ENCODE results near the gene BLNK. TPM values are rescaled to one million over a fixed set of nuclear protein-coding genes. Genes with fewer than 3 reads are reported as not detected.

The BLNK gene
- total and polyA plus RNA-seq, 2 donors (not counting 1 experiment from before 2014, with no cell fraction given) = 153 to 205 TPM

GRCh38 chr10:96289218-96289910, 18.0 kb upstream of the BLNK start:
- Histone ChIP-seq H3K4me3 (ENCODE audit: control extremely low read depth in 1 of 5, extremely low read depth in 1 of 5, insufficient read depth in 1 of 5, low read depth in 2 of 5, low read length in 4 of 5) (no peak overlapping the region), H3K9me3 (ENCODE audit: control extremely low read depth in 1 of 3, control insufficient read depth in 2 of 3, insufficient read depth in 1 of 3, low read length in 2 of 3) (no peaks in the 10 kb centered on the region), H3K27ac (ENCODE audit: low read length in 2 of 2) (peak overlapping the region; percentile 86), H3K4me1 (ENCODE audit: control insufficient read depth in 2 of 2, insufficient read depth in 2 of 2, low read length in 2 of 2) (peaks cover 73 to 75% of the 10 kb centered on the region in 2 donors), H3K9ac (ENCODE audit: low read length) (no peak overlapping the region), H3K4me2 (replicated peaks; ENCODE audit: low read depth, low read length, poor library complexity, severe bottlenecking) (peak overlapping the region; percentile 79), H2AFZ (ENCODE audit: insufficient read depth, low read depth, low read length, poor library complexity, severe bottlenecking) (peak overlapping the region; percentile 52), H3K36me3 (replicated peaks in 1 of 2; ENCODE audit: control extremely low read depth in 1 of 2, control insufficient read depth in 1 of 2, extremely low read depth in 1 of 2, insufficient read depth in 2 of 2, low read length in 1 of 2) (no peaks in the 10 kb centered on the region), H3K79me2 (ENCODE audit: control insufficient read depth, insufficient read depth, low read length) (peaks cover 70% of the 10 kb centered on the region), H4K20me1 (ENCODE audit: control insufficient read depth, insufficient read depth, low read length, poor library complexity, severe bottlenecking) (no peaks in the 10 kb centered on the region), H3K27me3 (replicated peaks in 1 of 4; ENCODE audit: control extremely low read depth in 1 of 4, control insufficient read depth in 3 of 4, insufficient read depth in 4 of 4, low read length in 3 of 4) (no peaks in the 10 kb centered on the region)
- intact Hi-C loops (cut with micrococcal nuclease) = loop anchor here (10.0 kb wide), 1 partner anchor 455 kb away; no protein-coding TSS in a partner anchor
- Mint-ChIP-seq H3K4me1 (peaks cover 79% of the 10 kb centered on the region), H3K27me3 (no peaks in the 10 kb centered on the region), H3K27ac (peak overlapping the region; percentile 86), H3K9me3 (ENCODE audit: insufficient read depth) (no peaks in the 10 kb centered on the region), H3K4me3 (peak overlapping the region; percentile 62)
- CTCF ChIA-PET = interaction anchor here (6.0 kb wide), 1 partner anchor 59 kb away, joined by 103 read pairs; no protein-coding TSS in a partner anchor
- 100% methylated on average over 3 of the region's 9 CpGs for WGBS (ENCODE audit: insufficient coverage)
- POLR2A ChIA-PET = no interaction called here
- no peak for ATAC-seq (ENCODE audit: low read depth)
- no peak for TF ChIP-seq EZH2 (IDR thresholded peaks at IDR 0.05; ENCODE audit: borderline replicate concordance, insufficient read depth, low read depth, low read length, poor library complexity, severe bottlenecking)
- TF ChIP-seq, protein P1, sequence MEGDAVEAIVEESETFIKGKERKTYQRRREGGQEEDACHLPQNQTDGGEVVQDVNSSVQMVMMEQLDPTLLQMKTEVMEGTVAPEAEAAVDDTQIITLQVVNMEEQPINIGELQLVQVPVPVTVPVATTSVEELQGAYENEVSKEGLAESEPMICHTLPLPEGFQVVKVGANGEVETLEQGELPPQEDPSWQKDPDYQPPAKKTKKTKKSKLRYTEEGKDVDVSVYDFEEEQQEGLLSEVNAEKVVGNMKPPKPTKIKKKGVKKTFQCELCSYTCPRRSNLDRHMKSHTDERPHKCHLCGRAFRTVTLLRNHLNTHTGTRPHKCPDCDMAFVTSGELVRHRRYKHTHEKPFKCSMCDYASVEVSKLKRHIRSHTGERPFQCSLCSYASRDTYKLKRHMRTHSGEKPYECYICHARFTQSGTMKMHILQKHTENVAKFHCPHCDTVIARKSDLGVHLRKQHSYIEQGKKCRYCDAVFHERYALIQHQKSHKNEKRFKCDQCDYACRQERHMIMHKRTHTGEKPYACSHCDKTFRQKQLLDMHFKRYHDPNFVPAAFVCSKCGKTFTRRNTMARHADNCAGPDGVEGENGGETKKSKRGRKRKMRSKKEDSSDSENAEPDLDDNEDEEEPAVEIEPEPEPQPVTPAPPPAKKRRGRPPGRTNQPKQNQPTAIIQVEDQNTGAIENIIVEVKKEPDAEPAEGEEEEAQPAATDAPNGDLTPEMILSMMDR (IDR thresholded peaks at IDR 0.05) = no peak
- no peak for DNase-seq

- POLR2A ChIA-PET = interaction anchor here (1.0 to 4.8 kb wide), 7 partner anchors 12 to 198 kb away, joined by 3 to 48 read pairs (median 5); partner anchors contain the start of gene BLNK
- Histone ChIP-seq H3K27ac (ENCODE audit: low read length in 2 of 2) (peak overlapping the region; percentile 86), H3K9ac (ENCODE audit: low read length) (peak overlapping the region; percentile 60), H3K4me1 (ENCODE audit: control insufficient read depth in 2 of 2, insufficient read depth in 2 of 2, low read length in 2 of 2) (peaks cover 70% of the 10 kb centered on the region in 2 donors), H3K79me2 (ENCODE audit: control insufficient read depth, insufficient read depth, low read length) (peaks cover 71% of the 10 kb centered on the region), H2AFZ (ENCODE audit: insufficient read depth, low read depth, low read length, poor library complexity, severe bottlenecking) (no peak overlapping the region), H3K4me2 (replicated peaks; ENCODE audit: low read depth, low read length, poor library complexity, severe bottlenecking) (peak overlapping the region; percentile 79), H3K4me3 (ENCODE audit: control extremely low read depth in 1 of 5, extremely low read depth in 1 of 5, insufficient read depth in 1 of 5, low read depth in 2 of 5, low read length in 4 of 5) (peak overlapping the region; percentile 42 to 77 (median 67)), H3K36me3 (replicated peaks in 1 of 2; ENCODE audit: control extremely low read depth in 1 of 2, control insufficient read depth in 1 of 2, extremely low read depth in 1 of 2, insufficient read depth in 2 of 2, low read length in 1 of 2) (no peaks in the 10 kb centered on the region), H4K20me1 (ENCODE audit: control insufficient read depth, insufficient read depth, low read length, poor library complexity, severe bottlenecking) (no peaks in the 10 kb centered on the region), H3K27me3 (replicated peaks in 1 of 4; ENCODE audit: control extremely low read depth in 1 of 4, control insufficient read depth in 3 of 4, insufficient read depth in 4 of 4, low read length in 3 of 4) (no peaks in the 10 kb centered on the region), H3K9me3 (ENCODE audit: control extremely low read depth in 1 of 3, control insufficient read depth in 2 of 3, insufficient read depth in 1 of 3, low read length in 2 of 3) (no peaks in the 10 kb centered on the region)
- Mint-ChIP-seq H3K4me1 (peaks cover 81% of the 10 kb centered on the region), H3K4me3 (peak overlapping the region; percentile 84), H3K27me3 (no peaks in the 10 kb centered on the region), H3K27ac (peak overlapping the region; percentile 92), H3K9me3 (ENCODE audit: insufficient read depth) (no peaks in the 10 kb centered on the region)
- 8% methylated on average over 2 of the region's 5 CpGs for WGBS (ENCODE audit: insufficient coverage)
- CTCF ChIA-PET = interaction anchor here (1.2 to 6.0 kb wide), 8 partner anchors 13 to 63 kb away, joined by 3 to 103 read pairs (median 4); partner anchors contain the start of gene BLNK
- DNase-seq (peak; percentile 78), ATAC-seq (ENCODE audit: low read depth) (peak; percentile 76)
- TF ChIP-seq, protein P1 (IDR thresholded peaks at IDR 0.05) = no peak
- no peak for TF ChIP-seq EZH2 (IDR thresholded peaks at IDR 0.05; ENCODE audit: borderline replicate concordance, insufficient read depth, low read depth, low read length, poor library complexity, severe bottlenecking)
- intact Hi-C loops (cut with micrococcal nuclease) = loop anchor here (1.0 to 10.0 kb wide), 4 partner anchors 15 to 457 kb away; no protein-coding TSS in a partner anchor
Measured at GRCh38 chr10:96288151-96288621, 16.8 kb upstream of the BLNK start.

All from B cell (primary cell).